Keratinocyte (primary cell): ENCODE results near the gene USP33.

Source experiments
- EZH2 ChIP-seq: IDR thresholded peaks from one replicate; pipeline ENCODE4 v1.6.1; 2012; ENCODE audit warnings: inconsistent platforms, mild to moderate bottlenecking, low read length, moderate library complexity
- TF ChIP-seq, protein P1 (sequence below), 3 experiments: IDR thresholded peaks in 1 of 3; conservative IDR thresholded peaks in 1 of 3; optimal IDR thresholded peaks in 1 of 3; 2 replicates in 2 of 3; 3 replicates in 1 of 3; pipeline versions ENCODE3 to v1.5.1; 2011; ENCODE audit warnings: low read length in 3 of 3, mild to moderate bottlenecking in 3 of 3, moderate library complexity in 2 of 3, control low read depth in 1 of 3, inconsistent platforms in 1 of 3; ENCODE audit not compliant: insufficient read depth in 2 of 3; ENCODE audit errors: extremely low read depth in 1 of 3

DNA sequence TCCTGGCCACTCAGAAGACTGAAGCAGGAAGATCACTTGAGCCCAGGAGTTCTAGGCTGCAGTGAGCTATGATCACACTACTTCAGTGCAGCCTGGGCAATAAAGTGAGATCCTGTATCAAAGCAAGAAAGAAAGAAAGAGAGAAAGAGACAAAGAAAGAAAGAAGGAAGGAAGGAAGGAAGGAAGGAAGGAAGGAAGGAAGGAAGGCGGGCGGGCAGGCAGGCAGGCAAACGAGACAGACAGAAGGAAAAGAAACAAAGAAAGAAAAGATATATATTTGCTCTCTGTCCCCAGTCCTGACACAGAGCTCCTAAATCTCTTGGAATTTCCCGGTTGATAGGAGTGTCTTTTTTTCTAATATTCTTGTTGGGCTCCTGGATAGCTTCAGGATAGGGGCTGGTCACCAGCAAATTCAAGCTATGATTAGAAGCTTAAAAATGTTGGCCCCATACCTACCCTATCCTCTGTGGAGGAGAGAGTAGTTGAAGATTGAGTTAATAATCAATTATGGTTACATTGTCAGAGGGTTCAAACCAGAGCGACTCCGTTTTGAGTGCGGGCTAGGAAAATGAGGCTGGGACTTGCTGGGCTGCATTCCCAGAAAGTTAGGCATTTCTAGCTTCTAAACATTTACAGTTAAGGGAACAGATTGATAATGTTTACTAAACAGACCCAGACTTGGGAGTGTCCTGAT is 16.5 kb upstream of the USP33 start:
- TF ChIP-seq, protein P1, sequence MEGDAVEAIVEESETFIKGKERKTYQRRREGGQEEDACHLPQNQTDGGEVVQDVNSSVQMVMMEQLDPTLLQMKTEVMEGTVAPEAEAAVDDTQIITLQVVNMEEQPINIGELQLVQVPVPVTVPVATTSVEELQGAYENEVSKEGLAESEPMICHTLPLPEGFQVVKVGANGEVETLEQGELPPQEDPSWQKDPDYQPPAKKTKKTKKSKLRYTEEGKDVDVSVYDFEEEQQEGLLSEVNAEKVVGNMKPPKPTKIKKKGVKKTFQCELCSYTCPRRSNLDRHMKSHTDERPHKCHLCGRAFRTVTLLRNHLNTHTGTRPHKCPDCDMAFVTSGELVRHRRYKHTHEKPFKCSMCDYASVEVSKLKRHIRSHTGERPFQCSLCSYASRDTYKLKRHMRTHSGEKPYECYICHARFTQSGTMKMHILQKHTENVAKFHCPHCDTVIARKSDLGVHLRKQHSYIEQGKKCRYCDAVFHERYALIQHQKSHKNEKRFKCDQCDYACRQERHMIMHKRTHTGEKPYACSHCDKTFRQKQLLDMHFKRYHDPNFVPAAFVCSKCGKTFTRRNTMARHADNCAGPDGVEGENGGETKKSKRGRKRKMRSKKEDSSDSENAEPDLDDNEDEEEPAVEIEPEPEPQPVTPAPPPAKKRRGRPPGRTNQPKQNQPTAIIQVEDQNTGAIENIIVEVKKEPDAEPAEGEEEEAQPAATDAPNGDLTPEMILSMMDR (optimal IDR thresholded peaks at IDR 0.05 in 1 of 3, IDR thresholded peaks at IDR 0.05 in 1 of 3, conservative IDR thresholded peaks at IDR 0.05 in 1 of 3; ENCODE audit: extremely low read depth in 1 of 3, insufficient read depth in 2 of 3, low read length in 3 of 3), result no peak
- no peak for TF ChIP-seq EZH2
